GM19463 (cell line): ENCODE measurements around the gene PRAC2.

ENCODE experiments used
- ATAC-seq: cut with Tn5 transposase; IDR thresholded peaks from one replicate; pipeline ENCODE4 v1.9.1; 2021; ENCODE audit warnings: mild to moderate bottlenecking, moderate library complexity; ENCODE audit not compliant: unreplicated experiment

Gene PRAC2

GRCh38 chr17:48732688-48733629 lies 10.0 kb downstream of the PRAC2 start:
- no peak for ATAC-seq

DNA sequence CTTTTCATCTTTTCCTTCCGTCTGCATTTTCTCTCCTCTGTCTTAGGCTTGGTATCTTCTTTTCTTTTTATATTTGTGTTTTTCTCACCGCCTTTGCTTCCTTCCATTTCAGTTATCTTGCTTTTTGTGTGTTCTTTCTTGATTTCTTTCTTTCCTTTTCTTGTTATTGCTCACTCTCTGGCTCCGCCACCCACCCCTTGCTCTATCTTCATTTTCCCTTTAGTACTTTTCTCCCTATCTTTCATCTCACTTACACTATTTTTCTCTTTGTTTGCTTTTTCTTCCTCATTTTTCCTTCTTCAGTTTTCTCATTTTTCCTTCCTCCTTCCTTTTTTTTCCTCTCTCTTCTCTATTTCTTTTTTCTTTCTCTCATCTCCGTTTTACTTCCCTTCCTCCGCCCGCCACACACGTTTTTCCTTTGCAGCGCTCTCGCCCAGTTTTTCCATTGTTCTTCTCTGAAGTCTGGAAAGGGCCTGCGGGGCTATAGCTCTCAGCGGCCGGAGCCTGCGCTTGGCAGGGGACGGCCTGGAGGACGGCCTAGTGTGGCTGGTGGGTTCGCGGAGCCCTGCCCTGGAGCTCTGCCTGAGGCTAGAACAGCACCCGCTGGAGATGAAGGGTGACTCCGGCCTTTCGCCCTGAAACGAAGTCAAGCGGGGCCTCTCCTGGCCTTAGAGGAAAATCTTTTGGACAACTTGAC lies 10.8 kb downstream of the PRAC2 start:
- ATAC-seq: no peak

- no peak for ATAC-seq
These were observed 11.5 kb downstream of the PRAC2 start for GRCh38 chr17:48734333-48735061.

- no peak for ATAC-seq
These were observed 12.0 kb downstream of the PRAC2 start for GRCh38 chr17:48735062-48735351.

- no peak for ATAC-seq
These were observed 14.5 kb downstream of the PRAC2 start for GRCh38 chr17:48737330-48738043.

DNA sequence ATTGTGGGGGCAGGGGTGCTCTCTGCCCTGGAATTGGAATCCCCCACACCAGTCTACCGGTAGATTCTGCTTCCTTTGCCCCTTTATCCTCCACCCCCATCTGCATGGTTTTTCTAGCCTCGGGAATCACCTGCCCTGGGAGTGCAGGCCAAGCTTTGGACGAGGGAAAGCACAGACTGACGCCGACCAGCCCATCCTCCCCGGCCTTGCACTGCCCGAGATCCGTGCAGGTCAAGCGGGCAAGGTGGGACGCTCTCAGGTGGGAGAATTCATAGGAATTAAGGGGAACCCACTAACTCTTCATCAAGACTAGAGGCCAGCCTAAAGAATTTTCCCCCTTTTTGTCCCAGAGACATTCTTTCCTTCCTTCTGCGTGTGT lies 15.4 kb downstream of the PRAC2 start:
- ATAC-seq: no peak

DNA sequence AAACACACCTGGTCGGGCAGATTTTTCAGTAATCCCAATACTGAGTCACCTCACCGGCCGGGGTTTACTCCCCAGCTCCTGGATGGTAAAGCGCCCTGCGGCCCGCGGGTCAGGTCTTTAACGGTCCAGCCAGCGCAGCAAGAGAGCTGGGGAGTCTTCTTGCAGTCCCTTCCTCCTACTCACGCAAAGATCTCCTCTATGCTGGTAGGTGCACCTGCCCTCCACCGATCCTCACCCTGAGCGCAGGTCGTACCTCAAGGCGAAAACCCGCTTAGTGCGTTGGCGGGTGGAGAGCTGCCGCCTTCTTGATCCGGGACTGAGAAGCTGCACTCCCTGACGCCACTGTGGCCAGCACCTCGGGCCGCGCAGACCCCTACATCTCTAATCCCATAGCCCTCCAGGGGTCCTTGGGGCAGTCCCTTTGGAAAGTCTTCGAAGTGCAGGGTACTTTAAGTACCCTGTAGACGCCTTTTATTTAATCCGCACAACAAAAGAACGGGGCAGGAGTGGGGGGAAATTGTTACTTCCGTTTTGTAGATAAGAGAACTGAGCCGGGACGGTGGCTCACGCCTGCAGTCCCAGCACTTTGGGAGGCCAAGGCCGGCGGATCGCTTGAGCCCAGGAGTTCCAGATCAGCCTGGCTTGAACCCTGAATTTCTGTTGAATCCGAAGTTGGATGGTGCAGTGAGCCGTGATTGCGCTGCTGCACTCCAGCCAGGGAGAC lies 16.0 kb downstream of the PRAC2 start:
- no peak for ATAC-seq

DNA sequence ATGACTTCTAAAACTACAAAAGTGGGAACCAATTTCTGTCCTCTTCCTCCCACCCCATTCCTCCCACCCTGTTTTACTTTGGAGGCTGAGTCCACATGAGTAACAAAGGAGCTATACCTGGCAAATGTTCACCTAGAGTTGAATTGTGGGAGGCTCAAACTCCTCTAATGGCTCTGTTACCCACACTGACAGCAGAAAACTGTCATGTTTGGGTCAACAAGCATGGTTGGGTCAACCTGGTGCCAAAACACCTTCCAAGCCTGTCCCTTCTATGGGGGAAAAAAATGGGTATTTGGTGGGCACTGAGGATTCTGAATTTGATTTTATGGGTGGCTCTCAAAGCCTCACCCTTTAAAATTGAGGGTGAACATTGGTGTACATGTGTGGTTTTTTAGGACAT lies 17.6 kb downstream of the PRAC2 start:
- ATAC-seq: no peak

DNA sequence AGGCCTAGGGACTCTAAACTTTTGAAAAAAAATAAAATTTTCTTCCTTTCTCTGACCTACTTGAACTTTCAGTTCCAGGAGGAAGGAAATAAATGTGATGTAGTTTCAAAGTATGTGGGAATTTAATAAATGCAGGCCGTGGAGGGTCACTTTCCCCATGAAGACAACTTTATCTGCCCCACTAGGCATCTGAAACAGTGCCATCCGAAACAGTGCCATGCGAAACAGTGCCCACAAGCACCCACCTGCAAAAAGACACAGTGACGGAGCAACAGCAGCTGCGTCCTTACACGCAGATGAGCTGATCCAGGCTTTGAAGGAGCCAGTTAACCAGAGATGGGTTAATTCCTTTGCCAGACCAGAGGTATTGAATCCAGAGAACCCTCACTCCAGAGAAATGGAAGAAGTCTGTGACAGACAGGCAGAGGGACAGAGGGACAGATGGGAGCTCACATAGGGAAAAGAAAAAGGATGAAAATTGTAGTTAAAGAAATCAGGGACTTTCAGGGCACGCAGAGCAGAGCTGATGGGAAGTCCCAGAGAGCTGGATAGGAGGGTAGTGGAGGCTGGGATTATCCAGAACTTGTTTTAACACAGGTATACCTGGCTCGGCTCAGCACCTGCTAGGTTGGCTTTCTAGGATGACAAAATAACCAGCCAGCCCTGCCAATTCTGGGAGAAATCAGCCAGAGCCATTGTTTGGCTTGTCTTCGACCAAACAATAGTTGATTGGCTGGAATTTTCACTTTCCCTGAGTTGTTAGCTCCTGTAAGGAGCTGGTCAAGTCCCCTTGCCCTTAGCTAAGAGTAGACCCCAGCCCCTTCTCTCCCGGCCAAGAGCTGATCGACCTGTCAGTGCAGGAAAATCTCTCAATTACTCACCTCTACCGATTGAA lies 22.6 kb downstream of the PRAC2 start:
- ATAC-seq: no peak

GRCh38 chr17:48746916-48747444 lies 24.0 kb downstream of the PRAC2 start:
- ATAC-seq: no peak

DNA sequence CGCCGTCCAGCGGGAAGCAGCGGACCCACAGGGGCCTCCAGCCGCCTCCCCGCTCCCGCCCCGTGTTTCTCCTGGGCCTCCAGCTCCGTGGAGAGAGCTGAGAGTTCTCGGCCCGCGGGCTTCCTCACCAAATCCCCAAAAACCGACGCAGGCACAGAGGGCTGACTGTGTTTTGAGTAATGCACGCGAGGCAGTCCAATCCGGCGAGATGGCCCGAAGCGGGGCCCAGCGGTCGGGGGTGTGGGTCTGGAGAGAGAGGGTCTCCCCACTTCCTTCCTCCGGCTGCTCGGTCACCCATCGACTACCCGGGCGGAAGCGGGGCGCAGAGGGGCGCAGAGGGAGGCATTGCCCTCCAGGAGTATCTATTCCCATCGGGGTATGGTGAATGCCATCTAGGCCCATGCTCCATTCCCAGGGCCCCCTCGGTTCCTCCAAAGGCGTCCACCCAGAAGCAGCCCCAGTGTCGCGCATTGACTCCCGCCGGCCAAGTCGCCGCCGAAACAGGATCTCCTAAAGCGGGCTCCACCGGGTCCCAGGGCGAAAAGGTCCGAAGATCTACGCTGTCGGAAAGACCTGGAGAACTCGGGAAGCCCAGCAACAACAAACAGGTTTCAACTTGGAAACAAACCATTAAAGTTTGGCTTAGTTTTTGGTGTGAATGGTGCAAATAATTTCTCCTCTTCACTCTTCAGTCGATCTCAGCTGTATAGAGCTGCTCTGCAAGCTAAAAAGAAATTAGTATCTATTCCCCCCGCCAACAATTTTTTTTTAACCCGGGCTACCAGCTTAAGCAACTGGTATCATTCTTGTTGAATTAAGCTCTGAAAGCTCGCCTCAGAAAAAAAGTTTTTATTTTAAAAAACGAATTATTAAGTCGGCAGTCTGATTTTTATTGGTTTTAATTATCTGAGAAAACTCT lies 24.7 kb downstream of the PRAC2 start:
- ATAC-seq: no peak

GRCh38 chr17:48748718-48749566 lies 26.0 kb downstream of the PRAC2 start:
- no peak for ATAC-seq

DNA sequence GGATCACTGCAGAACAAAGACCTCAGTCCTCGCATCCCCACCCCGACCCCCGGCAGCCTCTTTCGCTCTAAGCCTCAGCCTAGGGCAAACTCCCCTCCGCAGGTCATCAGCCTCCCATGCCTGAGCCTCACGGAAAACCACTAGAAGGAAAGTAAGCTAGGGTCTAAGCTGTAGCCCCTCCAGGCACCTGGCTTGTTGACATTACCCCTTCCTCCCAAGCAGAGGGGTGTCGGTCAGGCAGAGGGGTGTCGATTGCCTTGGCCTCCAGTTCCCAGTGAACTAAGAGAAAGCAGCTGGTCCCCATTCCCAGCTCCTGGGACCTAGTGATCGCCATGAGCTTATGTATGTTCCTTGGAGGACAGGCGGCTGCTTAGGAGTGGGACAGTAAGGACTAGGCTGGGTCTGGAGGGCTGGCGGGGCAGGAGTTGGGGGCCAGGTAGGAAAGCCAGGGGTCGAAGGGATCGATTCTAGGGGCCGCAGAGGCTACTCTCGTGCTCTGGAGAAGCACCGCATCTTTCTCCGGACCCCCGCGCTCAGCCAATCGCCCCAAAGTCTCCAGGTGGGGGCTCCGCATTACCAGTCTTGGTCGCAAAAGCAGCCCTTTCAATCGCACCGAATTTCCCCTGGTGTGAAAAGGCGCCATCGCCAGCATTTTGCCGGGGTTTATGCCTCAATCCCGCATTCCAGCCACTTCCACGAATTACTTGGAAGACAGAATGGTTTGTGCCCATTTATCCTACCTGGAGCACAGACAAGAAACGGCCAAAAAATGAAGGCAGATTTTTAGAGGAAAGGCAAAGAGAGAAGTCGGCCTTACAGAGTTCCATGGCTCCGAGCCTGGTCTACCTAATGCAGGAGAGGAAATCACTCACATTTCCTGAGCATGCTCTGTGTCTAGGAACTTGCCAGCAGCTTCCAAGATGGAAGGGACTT lies 26.9 kb downstream of the PRAC2 start:
- no peak for ATAC-seq

DNA sequence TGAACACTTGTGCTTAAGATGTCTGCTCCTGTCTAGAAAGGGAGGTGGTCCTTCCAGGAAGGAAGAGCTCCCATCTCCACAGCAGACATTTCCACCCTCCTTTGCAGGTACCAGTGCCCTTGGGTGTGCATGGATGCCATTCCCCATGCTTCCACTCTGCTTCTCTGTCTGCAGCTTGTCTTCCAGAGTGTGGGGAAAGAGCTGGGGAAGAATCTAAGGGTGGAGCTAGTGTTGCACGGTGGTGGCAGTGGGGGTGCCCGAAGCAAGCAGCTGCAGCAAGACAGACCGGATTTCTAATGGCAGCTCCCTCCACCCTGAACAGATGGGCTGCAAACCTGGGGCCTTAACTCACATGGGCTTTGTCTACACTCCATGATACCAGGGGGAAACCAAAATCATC lies 28.2 kb downstream of the PRAC2 start:
- ATAC-seq: no peak

GRCh38 chr17:48751733-48752398 lies 28.9 kb downstream of the PRAC2 start:
- ATAC-seq: no peak
